HG03175 (cell line): ENCODE results near the gene CCL23.
"Not testable (repeated sequence)": the region's sequence is repeated elsewhere in the genome, so short reads cannot be mapped to it uniquely, and the experiment has no call there.

Experiments
- ATAC-seq: cut with Tn5 transposase; IDR thresholded peaks from one replicate; pipeline ENCODE4 v1.9.1; 2021; ENCODE audit warnings: mild to moderate bottlenecking, moderate library complexity; ENCODE audit not compliant: unreplicated experiment

CCL23 gene, protein sequence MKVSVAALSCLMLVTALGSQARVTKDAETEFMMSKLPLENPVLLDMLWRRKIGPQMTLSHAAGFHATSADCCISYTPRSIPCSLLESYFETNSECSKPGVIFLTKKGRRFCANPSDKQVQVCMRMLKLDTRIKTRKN

DNA sequence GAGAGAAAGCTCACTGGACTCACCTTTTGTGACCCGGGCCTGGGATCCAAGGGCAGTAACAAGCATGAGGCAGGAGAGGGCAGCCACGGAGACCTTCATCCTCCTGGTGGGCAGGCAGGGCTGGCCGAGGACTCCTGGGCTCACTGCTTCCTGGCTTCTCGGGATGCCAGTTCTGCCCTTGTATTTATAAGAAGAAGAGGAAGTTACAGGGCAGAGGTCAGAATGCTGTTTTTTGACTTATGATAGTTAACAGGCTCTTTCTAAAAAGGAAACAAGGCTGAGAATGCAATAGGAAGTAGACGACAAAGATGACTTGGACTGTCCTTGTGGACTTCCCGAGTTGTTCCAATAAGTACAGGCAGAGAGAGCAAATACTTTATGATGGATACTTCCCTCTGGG lies at the start of gene CCL23:
TSS of gene CCL23 (minus strand) at position 174 of the 400 bp plus-strand sequence. CDS start at position 99, 75 bp downstream.
- ATAC-seq, result no peak

DNA sequence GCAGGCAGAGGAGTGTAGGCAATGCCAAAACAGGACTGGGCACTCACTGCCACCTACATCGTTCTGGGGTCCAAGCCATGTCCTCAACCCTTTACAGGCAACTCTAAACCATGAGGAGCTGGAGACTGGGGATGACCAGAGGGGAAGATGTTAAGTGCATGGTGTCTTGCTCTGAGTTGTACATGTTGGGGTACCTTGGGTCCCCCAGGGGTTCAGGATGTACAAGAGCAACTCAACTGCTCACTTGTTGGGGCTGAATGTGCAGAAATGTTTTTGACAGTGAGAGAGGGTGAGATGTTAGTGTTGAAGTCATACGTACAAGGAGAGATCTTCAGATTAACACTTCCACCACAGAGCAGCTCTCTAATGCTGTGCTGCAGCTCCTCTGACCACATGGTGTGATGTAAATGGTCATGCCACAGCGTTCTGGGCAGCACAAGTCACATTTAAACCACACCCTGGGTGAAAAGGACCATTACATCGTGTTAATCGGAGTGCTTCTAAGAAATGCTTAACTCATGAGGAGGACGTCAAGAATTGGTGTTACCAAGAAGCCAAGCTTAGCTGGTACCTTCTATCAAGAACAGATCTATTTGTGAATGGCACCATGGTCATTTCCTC lies 48.7 kb upstream of the CCL23 start:
- ATAC-seq, result no peak

DNA sequence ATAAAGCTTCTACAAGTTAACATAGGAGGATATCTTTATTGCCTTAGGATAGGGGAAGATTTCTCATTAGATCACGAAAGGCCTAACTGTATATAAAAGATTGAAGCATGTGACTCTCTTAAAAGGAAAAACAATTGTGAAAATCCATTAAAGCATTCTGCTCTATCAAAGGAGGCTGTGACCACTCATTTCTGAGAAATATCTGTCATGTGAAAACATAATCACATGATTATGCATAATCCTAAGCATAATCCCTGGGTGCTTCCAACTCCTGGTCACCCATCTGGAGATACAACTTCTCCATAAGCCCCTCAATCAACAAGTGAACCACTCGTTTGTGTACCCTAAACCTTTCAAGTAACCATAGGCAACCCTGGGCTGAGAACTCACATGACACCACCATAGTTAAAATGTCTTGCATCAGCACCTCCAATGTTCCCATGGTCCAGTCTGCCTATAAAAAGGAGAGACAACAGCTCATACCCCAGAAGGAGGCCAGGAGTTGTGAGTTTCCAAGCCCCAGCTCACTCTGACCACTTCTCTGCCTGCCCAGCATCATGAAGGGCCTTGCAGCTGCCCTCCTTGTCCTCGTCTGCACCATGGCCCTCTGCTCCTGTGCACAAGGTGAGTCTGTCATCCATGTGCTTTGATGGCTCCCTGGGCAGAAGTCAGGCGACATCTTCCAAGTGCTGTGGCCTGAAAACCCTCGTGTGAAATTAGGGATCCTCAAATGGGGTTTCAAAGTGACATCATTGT lies 46.2 kb upstream of the CCL23 start, which contains the start of gene CCL18:
TSS of gene CCL18 (plus strand) at position 487 of the 756 bp plus-strand sequence. CDS start at position 558, 71 bp downstream.
- ATAC-seq, result no peak

DNA sequence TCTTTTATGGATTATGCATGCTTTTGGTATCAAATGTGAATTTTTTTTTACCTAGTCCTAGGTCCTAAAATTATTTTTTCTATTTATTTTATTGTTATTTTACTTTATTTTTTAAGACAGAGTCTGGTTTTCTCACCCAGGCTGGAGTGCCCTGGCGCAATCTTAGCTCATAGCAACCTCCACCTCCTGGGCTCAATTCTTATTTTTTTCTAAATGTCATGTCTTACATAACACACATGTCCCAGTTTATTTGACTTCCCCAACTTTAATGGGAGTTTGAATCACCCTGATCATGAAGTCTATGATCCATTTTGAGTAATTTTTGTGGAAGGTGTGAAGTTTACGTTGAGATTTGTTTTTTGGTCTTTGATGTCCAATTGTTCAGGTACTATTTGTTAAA lies 43.0 kb upstream of the CCL23 start:
- no peak for ATAC-seq

DNA sequence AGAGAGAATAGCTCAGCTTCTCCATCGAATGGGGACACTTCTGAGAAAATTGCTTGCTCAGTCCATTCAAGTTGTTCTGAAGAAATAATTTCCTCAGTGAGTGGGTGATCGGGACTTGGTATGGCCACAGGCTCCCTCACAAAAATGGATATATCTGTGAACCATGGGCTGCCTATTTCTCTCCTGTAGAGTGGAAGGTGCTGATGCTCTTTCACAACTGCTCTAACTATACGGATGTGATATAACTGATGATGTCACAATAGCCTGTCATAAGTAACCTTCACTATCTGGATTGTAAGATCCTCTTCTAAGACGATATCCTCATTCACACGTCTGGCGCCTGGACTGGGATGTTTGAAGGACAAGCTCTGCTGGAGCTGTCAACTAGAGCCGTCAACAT lies 41.6 kb upstream of the CCL23 start:
- ATAC-seq, result no peak

DNA sequence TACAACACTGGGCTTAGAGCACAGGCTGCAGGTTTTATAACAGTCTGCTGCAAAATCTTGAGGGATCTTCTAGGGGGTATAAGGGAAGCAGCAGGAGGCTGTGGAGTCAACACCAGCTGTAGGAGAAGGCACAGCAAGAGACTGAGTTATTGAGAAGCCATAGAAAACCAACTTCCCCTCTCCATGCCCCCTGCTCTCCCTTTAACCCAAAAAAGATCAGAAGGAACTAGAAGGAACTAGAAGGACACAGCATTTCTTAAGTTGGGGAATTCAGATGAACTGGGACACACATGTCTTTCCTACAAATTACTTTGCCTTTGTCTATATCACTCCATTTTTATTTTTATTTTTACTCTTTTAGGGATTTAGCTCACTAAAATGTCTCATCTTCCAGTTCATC lies 40.1 kb upstream of the CCL23 start:
- ATAC-seq, result no peak

DNA sequence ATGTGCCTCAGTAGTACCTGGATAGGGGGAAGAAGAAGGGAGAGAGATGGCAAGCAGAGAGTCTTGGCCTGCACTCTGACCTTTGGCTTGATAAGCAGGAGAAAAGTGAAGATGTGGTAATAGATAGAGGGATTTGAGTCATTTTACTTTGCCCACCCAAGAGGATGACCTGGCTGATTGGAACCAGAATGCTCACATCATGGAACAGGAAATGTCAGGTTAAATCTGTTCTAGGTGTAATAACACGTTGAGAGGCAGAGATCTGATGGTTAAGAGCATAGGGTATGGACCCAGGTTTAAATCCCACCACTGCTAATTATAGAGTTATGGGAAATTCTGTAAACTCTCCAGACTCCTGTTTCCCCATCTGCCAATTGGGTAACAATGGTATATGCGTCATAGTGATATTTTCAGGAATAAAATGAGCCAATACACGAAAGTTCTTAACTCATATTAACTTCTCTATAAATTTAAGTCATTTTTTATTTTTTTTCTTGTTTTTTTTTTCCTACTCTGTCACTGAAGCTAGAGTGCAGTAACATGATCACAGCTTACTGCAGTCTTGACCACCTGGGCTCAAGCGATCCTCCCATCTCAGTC lies 38.2 kb upstream of the CCL23 start:
- ATAC-seq, result no peak

DNA sequence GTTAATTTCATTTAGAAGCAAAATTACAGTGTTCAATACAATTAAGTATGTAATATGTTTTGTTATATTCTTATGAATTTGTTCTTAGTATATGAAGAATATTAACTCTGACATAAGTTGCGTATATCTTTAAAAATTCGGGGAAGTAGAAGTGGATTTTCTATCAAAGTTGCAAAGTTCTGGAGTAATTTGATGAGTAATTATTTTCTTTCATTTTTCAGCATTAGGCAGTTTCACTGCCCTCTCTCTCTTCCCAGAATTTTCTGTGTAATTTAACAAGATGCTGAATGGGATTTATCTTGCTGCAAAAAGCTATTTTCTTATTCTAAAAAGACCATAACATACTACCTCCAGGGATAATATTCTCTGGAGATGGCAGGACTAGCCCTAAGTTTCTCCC lies 37.4 kb upstream of the CCL23 start:
- ATAC-seq, result no peak

DNA sequence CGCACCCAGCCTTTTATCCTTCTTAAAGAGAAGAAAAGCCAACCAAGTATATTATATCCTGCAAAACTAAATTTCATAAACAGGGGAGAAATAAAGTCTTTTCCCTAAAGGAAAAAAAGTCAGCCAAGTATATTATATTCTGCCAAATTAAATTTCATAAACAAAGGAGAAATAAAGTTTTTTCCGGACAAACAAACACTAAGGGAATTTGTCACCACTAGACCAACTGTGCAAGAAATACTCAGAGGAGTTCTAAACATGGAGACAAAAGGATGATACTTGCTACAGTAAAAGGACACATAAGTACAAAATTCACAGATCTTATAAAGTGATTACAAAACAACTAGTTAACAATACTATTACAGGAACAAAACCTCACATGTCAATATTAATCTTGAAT lies 31.9 kb upstream of the CCL23 start:
- ATAC-seq, result no peak

DNA sequence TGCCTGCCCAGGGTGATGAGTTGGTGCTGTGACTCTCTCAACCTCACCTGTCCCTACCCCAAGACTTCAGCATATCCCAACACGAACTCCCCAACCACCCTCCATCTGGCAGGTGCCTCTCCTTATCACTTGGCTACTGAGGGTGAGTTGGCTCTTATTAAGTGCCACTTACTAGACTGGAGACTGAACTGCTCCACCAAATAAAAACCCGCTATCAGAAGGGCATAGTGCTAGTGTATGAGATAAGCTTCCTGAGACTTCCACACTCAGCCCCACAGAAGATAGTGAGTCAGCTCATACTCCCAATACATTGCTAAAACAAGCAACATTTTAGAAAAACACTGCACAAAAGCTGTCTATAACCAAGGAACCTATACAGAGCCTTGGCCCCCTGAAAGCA lies 30.3 kb upstream of the CCL23 start:
- ATAC-seq, result no peak

DNA sequence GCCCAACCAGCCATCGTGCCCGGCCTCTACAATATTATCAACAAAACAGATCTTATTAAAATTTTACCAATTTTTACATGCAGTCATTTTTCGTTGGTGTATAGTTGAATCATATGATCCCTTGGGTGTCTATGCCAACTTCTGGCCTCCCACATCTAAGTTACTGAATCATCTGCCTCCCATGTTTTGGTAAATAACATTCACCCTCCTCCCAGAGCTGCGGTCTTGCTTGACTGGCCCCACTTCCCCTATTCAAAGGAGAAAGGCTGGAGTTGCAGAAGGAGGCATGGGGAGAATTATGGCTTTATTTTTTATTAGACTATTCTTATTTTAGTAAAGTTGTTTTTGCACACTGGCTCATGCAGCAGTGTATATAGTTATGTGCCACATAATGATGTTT lies 18.5 kb upstream of the CCL23 start:
- no peak for ATAC-seq

DNA sequence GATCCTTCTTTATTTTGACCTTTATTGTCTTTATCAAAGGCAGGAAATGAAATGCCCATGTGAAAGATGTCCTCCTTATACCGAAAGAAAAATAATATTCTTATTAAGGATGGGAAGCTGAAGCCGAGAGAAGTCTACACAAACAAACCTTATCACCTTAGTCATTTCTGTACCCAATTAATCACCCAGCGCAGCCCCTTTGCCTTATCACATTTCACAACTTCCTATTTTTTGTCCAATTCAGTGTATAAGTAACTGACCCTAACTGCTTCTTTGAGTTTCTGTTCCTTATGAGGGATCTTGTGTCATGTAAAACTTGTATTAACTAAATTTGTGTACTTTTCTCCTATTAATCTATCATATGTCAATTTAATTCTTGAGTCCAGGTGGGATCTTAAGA lies 16.4 kb upstream of the CCL23 start:
- ATAC-seq, result peak; percentile 51

DNA sequence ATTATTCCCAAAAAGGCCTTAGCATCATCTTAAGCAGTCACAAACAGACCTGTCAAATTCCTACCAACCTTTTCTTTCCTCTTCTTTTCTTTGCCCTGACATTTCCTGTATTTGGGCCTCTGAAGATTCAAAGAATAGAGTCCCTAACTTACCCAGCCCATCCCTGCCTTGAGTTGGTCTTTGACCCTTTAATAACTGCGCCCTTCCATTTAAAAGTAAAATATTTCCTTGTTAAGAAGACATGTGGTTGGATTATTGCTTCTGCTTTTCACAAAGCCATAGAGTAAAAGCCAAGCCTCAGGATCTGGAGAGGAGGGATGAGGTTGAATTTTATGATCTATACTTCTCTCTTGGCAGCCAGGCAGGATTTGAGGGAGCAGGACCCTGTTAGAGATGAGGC lies 13.2 kb upstream of the CCL23 start:
- no peak for ATAC-seq

DNA sequence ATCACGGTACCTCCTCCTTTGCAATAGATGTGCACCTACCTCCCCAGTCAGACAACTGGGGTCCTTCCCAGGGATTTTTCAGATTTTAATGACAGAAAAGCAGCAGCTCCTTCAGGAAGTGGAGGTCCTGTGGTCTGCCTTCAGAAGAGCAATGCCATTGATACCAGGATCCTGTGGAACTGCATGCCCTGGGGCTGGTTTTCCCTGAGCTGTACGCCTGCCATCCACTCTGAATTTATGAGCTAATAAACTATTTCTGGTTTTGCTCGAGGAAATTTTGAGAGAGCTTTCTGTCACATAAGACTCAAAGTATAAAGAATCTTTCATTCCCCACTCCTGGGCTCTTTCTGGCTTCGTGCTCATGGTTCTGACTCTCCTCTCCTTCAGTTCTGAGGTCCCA lies 10.0 kb upstream of the CCL23 start:
- no peak for ATAC-seq

DNA sequence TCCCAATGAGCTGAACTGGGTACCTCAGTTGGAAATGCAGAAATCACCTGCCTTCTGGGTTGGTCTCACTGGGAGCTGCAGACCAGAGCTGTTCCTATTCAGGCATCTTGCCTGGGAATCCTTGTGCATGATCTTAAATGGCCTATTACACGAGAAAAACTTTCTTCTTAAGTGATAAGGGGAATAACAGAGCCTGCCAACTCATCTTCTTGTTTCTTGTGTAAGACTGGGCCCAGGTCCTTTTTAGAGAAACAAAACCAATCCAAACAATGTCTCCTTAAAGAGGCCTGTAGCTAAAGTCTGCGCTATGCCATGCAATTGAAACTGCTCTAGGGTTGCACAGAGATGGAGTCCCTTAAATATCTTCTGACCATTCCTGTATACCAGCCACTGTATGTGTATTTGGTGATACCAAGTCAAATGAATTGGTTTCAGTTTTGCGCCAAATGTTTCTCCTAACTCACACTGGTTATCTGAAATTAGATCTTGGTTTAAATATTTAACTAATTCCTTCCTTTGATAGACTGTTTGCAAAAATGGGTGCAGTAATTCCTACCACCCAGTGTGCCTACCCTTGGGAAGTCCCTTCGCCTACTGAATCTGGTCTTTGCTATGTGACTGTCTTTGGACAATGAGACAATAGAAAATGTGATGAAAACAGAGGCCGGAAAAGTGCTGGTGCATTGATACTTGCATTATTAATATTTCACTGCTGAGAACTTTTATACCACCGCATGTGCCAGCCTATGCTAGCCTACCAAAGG lies 6.5 kb upstream of the CCL23 start:
- ATAC-seq, result no peak

DNA sequence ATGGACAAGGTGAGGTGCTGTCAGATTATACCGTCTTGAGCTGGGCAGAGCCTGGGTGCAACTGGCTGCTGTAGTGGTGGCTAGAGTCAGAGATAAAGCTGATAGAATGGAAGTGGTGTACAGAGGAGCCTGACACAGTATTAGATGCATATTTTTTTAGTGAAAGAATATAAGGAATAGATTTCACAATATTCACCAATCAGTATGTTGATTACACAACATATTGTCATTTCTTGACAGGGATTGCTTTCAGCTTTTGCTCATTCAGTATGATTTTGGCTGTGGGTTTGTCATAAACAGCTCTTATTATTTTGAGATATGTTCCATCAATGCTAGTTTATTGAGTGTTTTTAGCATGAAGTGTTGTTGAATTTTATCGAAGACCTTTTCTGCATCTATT lies 1.7 kb upstream of the CCL23 start:
- ATAC-seq, result no peak

DNA sequence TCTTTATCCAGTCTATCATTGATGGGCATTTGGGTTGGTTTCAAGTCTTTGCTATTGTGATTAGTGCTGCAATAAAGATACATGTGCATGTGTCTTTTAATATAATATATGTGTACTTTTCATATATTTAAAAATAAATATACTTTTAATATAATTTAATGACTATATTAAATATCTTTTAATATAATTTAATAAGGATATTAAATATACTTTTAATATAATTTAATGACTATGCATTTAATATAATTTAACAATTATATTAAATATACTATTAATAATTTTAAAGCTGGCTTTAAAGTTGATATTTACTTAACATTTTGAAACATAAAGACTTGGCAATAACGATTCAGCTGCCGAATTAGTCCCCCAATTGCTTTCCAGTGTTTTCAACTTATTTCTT lies 1.2 kb downstream of the CCL23 start:
- no peak for ATAC-seq

DNA sequence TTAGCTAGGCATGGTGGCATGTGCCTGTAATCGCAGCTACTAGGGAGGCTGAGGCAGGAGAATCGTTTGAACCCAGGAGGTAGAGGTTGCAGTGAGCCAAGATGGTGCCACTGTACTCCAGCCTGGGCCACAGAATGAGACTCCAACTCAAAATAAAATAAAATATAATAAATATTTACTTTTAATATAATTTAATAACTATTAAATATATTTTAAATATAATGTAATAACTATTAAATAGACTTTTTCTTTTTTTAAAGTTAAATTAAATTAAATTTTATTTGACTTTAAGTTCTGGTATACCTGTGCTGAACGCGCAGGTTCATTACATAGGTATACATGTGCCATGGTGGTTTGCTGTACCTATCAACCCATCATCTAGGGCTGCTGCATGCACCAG lies 1.9 kb downstream of the CCL23 start:
- ATAC-seq, result not testable (repeated sequence)

DNA sequence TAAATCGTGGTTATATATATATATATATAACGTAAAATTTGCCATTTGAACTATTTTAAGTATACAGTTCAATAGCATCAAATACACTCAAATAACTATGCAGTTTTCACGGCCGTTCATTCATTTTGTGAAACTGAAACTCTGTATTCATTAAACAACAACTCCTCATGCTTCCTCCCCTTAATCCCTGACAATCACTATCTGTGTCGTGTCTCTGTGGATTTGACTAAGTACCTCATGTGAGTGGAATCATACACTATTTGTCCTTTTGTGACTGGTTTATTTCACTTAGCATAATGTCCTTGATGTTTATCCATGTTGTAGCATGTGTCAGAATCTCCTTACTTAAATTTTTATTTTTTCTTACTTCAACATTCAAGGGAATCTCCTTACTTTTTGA lies 2.8 kb downstream of the CCL23 start:
- no peak for ATAC-seq

DNA sequence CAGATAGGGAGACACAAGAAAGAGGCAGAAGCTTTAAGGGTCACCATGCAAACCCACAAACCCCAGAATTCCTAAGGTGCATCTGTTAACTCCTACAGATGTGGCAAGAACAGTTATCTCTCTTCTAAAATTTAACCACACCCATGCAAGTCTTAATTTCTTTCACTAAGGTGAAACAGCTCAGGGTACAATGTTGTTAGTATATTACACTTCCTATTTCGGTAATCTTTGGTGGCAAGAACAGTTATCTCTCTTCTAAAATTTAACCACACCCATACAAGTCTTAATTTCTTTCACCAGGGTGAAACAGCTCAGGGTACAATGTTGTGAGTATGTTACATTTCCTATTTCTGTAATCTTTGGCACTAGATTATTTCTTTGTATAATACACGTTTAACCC lies 6.6 kb downstream of the CCL23 start:
- ATAC-seq, result no peak

DNA sequence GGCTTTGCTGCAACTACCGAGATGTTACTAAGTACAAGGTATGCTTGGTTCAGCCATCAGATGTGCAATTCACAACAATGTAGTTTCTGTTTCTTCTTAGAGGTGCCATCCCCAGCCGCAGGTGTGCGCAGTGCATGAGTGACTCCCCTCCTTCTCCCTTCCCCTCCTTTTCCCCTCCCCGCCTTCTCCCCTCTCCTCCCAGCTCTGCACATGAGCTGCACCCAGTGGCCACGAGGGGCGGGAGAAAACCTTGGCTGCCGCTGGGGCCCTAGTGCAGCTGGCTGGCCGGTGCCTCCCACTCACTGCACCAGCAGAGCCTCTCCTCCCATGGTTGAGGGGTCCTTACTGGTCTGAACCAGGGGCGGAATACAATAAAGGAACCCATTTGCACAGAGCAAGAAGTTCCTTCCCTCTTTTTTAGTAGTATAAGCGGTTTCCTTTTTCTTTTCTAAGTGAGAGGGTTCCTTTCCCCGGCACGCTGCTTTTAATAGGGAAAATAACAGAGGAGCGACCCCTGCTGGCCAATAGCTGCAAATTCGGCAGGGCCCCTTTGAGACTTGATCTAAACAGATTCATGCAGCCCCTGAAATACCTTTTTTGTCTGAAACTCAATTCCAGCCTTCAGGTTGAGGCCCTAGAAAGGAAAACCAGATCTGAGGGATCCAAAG lies 8.6 kb downstream of the CCL23 start:
- ATAC-seq, result no peak
